OCI-LY7 (cell line): ENCODE measurements around the gene GPR142. TPM values are rescaled to one million over a fixed set of nuclear protein-coding genes. Genes with fewer than 3 reads are reported as not detected.

ENCODE experiments used
- BruUV-seq: library from RNA; stranded (reverse); fragments of 400-500 nt; replicated peaks from 2 replicates; lab custom pipeline; 2021; lab: Mats Ljungman, UMichigan
- CTCF ChIA-PET: fragments of 300-600 bp; sonication (Branson Sonifier 250); formaldehyde crosslinking; loops from one replicate; lab custom pipeline; 2022; ENCODE audit warnings: antibody characterized with exemption; ENCODE audit not compliant: unreplicated experiment; lab: Charles Lee
- POLR2A ChIA-PET: fragments of 300-600 bp; sonication (Branson Sonifier 250); formaldehyde crosslinking; loops from one replicate; lab custom pipeline; 2022; ENCODE audit warnings: antibody characterized with exemption; lab: Charles Lee
- DNase-seq: peaks from one replicate; pipeline ENCODE4 v3.0.0-alpha.2; 2015; ENCODE audit warnings: low spot score
- H2AFZ ChIP-seq: fragments of 200-600 bp; sonication (generic), shearing (Covaris generic); 2 replicates; pipeline ENCODE4 v1.6.1; 2014; ENCODE audit warnings: mild to moderate bottlenecking, antibody characterized with exemption, low read length, moderate library complexity
- H3K27ac ChIP-seq: fragments of 200-600 bp; sonication (generic); 2 replicates; pipeline ENCODE4 v1.5.1; 2014; ENCODE audit warnings: mixed run types, low read depth, mild to moderate bottlenecking, moderate library complexity, low read length, inconsistent platforms; ENCODE audit not compliant: poor library complexity, severe bottlenecking
- H3K36me3 ChIP-seq: fragments of 200-600 bp; sonication (generic); 2 replicates; pipeline ENCODE4 v1.6.1; 2014; ENCODE audit warnings: mild to moderate bottlenecking, antibody characterized with exemption, low read length, moderate library complexity, mixed read lengths; ENCODE audit not compliant: insufficient read depth
- H3K4me1 ChIP-seq: fragments of 200-600 bp; sonication (generic); 2 replicates; pipeline ENCODE4 v1.5.1; 2014; ENCODE audit warnings: mild to moderate bottlenecking, low read length; ENCODE audit not compliant: insufficient read depth, poor library complexity, severe bottlenecking
- H3K4me2 ChIP-seq: fragments of 200-600 bp; sonication (generic); 2 replicates; pipeline ENCODE4 v1.6.1; 2014; ENCODE audit warnings: mild to moderate bottlenecking, low read length
- H3K4me3 ChIP-seq: fragments of 200-600 bp; sonication (generic); 2 replicates; pipeline ENCODE4 v1.5.1; 2014; ENCODE audit warnings: mild to moderate bottlenecking, low read depth, low read length; ENCODE audit not compliant: poor library complexity, severe bottlenecking
- H3K79me2 ChIP-seq: fragments of 200-600 bp; sonication (generic); 2 replicates; pipeline ENCODE4 v1.6.1; 2016; ENCODE audit warnings: low read depth, mild to moderate bottlenecking, low read length, moderate library complexity, mixed read lengths; ENCODE audit not compliant: insufficient read depth
- H3K9me2 ChIP-seq: fragments of 200-600 bp; sonication (generic); 2 replicates; pipeline ENCODE4 v1.6.1; 2016; ENCODE audit warnings: mild to moderate bottlenecking, low read length, mixed read lengths; ENCODE audit not compliant: insufficient read depth
- H3K9me3 ChIP-seq: fragments of 200-600 bp; sonication (generic); 2 replicates; pipeline ENCODE4 v1.6.1; 2014; ENCODE audit warnings: mild to moderate bottlenecking, mixed run types, low read length, mixed read lengths
- H4K20me1 ChIP-seq: fragments of 200-600 bp; sonication (generic); 2 replicates; pipeline ENCODE4 v1.6.1; 2014; ENCODE audit warnings: mild to moderate bottlenecking, antibody characterized with exemption, low read length, moderate library complexity, mixed read lengths; ENCODE audit not compliant: insufficient read depth
- CTCF ChIP-seq: fragments of 200-600 bp; sonication (generic); conservative IDR thresholded peaks from 2 replicates; pipeline ENCODE4 v1.5.1; 2014; ENCODE audit warnings: mild to moderate bottlenecking, antibody characterized with exemption, low read length, moderate library complexity, mixed read lengths
- EZH2phosphoT487 ChIP-seq: fragments of 200-600 bp; sonication (generic); IDR thresholded peaks from 2 replicates; pipeline ENCODE4 v1.6.1; 2018; ENCODE audit warnings: low read depth, borderline replicate concordance, mild to moderate bottlenecking, mixed run types, antibody characterized with exemption, low read length, moderate library complexity, mixed read lengths
- intact Hi-C: fragments of 100-400 bp; cut with micrococcal nuclease; formaldehyde crosslinking; loops from one replicate; pipeline ENCODE4 v1.10.0; 2022; ENCODE audit not compliant: unreplicated experiment
- total RNA-seq, 2 experiments: library from RNA; depleted of rRNA in 1 of 2; stranded (reverse); fragments of >200 nt in 1 of 2; shearing (Covaris generic) in 1 of 2; gene quantifications; 2 replicates each; pipeline ENCODE4 v1.2.3, GENCODE V29; 2014 to 2022

GPR142 gene
- total RNA-seq, 2 experiments from 2014 or later, result not detected

GRCh38 chr17:74387365-74388218 lies 20.3 kb downstream of the GPR142 start:
- DNase-seq, result no peak
- no peaks in the 10 kb centered on the region for H3K9me3 ChIP-seq
- H3K4me3 ChIP-seq, result no peak overlapping the region
- H4K20me1 ChIP-seq, result no peaks in the 10 kb centered on the region
- H3K79me2 ChIP-seq, result no peaks in the 10 kb centered on the region
- H3K27ac ChIP-seq, result no peak overlapping the region
- TF ChIP-seq CTCF, result no peak
- TF ChIP-seq EZH2phosphoT487, result no peak
- BruUV-seq, result no TSS peak
- ChIA-PET POLR2A (interaction anchor here (0.5 to 0.6 kb wide), 2 partner anchors 11 to 54 kb away, joined by 4 to 5 read pairs; no protein-coding TSS in a partner anchor), CTCF (no interaction called here)
- no peaks in the 10 kb centered on the region for H3K36me3 ChIP-seq
- intact Hi-C loops, result no loop called here
- no peaks in the 10 kb centered on the region for H3K9me2 ChIP-seq
- no peak overlapping the region for H3K4me2 ChIP-seq
- H3K4me1 ChIP-seq, result no peaks in the 10 kb centered on the region
- H2AFZ ChIP-seq, result no peak overlapping the region

GRCh38 chr17:74389084-74389753 lies 21.9 kb downstream of the GPR142 start:
- H3K27ac ChIP-seq, result no peak overlapping the region
- H3K9me2 ChIP-seq, result no peaks in the 10 kb centered on the region
- no peak for DNase-seq
- H3K36me3 ChIP-seq, result no peaks in the 10 kb centered on the region
- no peak overlapping the region for H3K4me2 ChIP-seq
- H4K20me1 ChIP-seq, result no peaks in the 10 kb centered on the region
- intact Hi-C loops, result no loop called here
- TF ChIP-seq EZH2phosphoT487 (no peak), CTCF (no peak)
- POLR2A ChIA-PET, result interaction anchor here (0.8 kb wide), 1 partner anchor 32 kb away, joined by 3 read pairs; no protein-coding TSS in a partner anchor
- BruUV-seq, result no TSS peak
- H3K4me1 ChIP-seq, result no peaks in the 10 kb centered on the region
- no peak overlapping the region for H2AFZ ChIP-seq
- CTCF ChIA-PET, result no interaction called here
- H3K4me3 ChIP-seq, result no peak overlapping the region
- H3K79me2 ChIP-seq, result no peaks in the 10 kb centered on the region
- no peaks in the 10 kb centered on the region for H3K9me3 ChIP-seq
